ENCODE measurements around the gene UBE2J2. TPM values are rescaled to one million over a fixed set of nuclear protein-coding genes. Genes with fewer than 3 reads are reported as not detected.
A peak's percentile ranks its signal among the peaks of the same experiment; 100 is the strongest.

Gene UBE2J2
- total and polyA plus RNA-seq, 2 of the 13 experiments (the other 11 are each of a cell fraction or from before 2014, with no cell fraction given) = 25.4 to 29.4 TPM

GRCh38 chr1:1275836-1276235 is 2.2 kb upstream of the UBE2J2 start:
- Histone ChIP-seq H3K79me2 (ENCODE audit: insufficient read depth, low read length) (peaks cover 24% of the 10 kb centered on the region), H3K36me3 (replicated peaks in 1 of 2; ENCODE audit: control insufficient read depth in 1 of 2, insufficient read depth in 2 of 2, low read length in 2 of 2) (peaks cover 0 to 2% of the 10 kb centered on the region in 2 experiments; a peak in 1 of 5 replicates), H2AFZ (ENCODE audit: low read length) (no peak overlapping the region), H4K20me1 (ENCODE audit: insufficient read depth, low read length) (peaks cover 15% of the 10 kb centered on the region; the same call in 1 of the 2 replicates), H3K4me2 (ENCODE audit: low read depth, low read length) (no peak overlapping the region), H3K27me3 (ENCODE audit: control insufficient read depth in 1 of 2, insufficient read depth in 2 of 2, low read length in 2 of 2) (no peaks in the 10 kb centered on the region; a peak in 1 of 5 replicates), H3K9me3 (ENCODE audit: low read length) (no peaks in the 10 kb centered on the region), H3K9ac (ENCODE audit: insufficient read depth, low read depth, low read length) (no peak overlapping the region), H3K4me3 (replicated peaks in 1 of 3; ENCODE audit: insufficient read depth in 1 of 3, low read depth in 2 of 3, low read length in 3 of 3) (no peak overlapping the region), H3K4me1 (ENCODE audit: insufficient read depth, low read length) (peaks cover 53% of the 10 kb centered on the region), H3K27ac (ENCODE audit: extremely low read length, insufficient read depth, low read length) (no peak overlapping the region)
- TF ChIP-seq EZH2 (conservative IDR thresholded peaks at IDR 0.05; ENCODE audit: low read depth, low read length) (no peak), ZKSCAN5 (CRISPR knock-in tag; IDR thresholded peaks at IDR 0.05) (no peak), TEAD2 (CRISPR knock-in tag; IDR thresholded peaks at IDR 0.05) (no peak), MNT (IDR thresholded peaks at IDR 0.05) (no peak), BCL3 (CRISPR knock-in tag; IDR thresholded peaks at IDR 0.05) (no peak), SYNCRIP (IDR thresholded peaks at IDR 0.05; ENCODE audit: insufficient read depth, low read depth, low read length) (no peak), JDP2 (CRISPR knock-in tag; IDR thresholded peaks at IDR 0.05; ENCODE audit: borderline replicate concordance) (no peak), REL (CRISPR knock-in tag; conservative IDR thresholded peaks at IDR 0.05) (no peak), CERS6 (CRISPR knock-in tag; IDR thresholded peaks at IDR 0.05) (no peak), TBX2 (CRISPR knock-in tag; IDR thresholded peaks at IDR 0.05; ENCODE audit: borderline replicate concordance) (no peak), USF2 (IDR thresholded peaks at IDR 0.05; ENCODE audit: low read depth, low read length) (no peak), USF2 (CRISPR knock-in tag; IDR thresholded peaks at IDR 0.05; ENCODE audit: borderline replicate concordance) (no peak), GPBP1L1 (CRISPR knock-in tag; IDR thresholded peaks at IDR 0.05) (no peak), PBX2 (CRISPR knock-in tag; IDR thresholded peaks at IDR 0.05) (no peak)
- TSS peak; percentile 70 for BruUV-seq (replicated peaks)
- WGBS (ENCODE audit: low lambda C conversion rate) = 85% methylated on average over 9 of the region's 9 CpGs
- no peak for ATAC-seq
- intact Hi-C loops (cut with micrococcal nuclease; ENCODE audit: unreplicated experiment) = no loop called here
- CTCF ChIA-PET (ENCODE audit: low intra/inter-chr PET ratio, low total read pairs) = no interaction called here
- POLR2A ChIA-PET = no interaction called here
- no peak for DNase-seq (ENCODE audit: low spot score)
- no peak for FAIRE-seq
- in situ Hi-C loops (cut with HindIII; ENCODE audit: extremely low pct_ligation_motif_present, low pct_unique_long_range_greater_than_20kb) = no loop called here

All from HepG2 (cell line).